CD4-positive, alpha-beta memory T cell (primary cell): ENCODE results near the gene SMAD1. TPM values are rescaled to one million over a fixed set of nuclear protein-coding genes. Genes with fewer than 3 reads are reported as not detected.

Experiments used
- CTCF ChIA-PET: fragments of 350-600 bp; sonication (Branson Sonifier 250); formaldehyde crosslinking; loops from one replicate; lab custom pipeline; 2021; ENCODE audit warnings: inconsistent platforms; ENCODE audit not compliant: partially characterized antibody; lab: Charles Lee
- POLR2A ChIA-PET: fragments of 350-600 bp; sonication (Branson Sonifier 250); formaldehyde crosslinking; loops from one replicate; lab custom pipeline; 2021; ENCODE audit not compliant: partially characterized antibody; lab: Charles Lee
- DNase-seq, 5 donors: peaks; one replicate each; pipeline versions ENCODE4 v3.0.0 to v3.0.0-alpha.2; 2020 to 2022; ENCODE audit warnings: mixed read lengths in 1 of 5
- H3K27ac ChIP-seq: one replicate; pipeline ENCODE4 v1.7.0; 2013; ENCODE audit warnings: low read depth, low read length
- H3K27me3 ChIP-seq: 2 replicates; pipeline ENCODE4 v1.7.0; 2013; ENCODE audit warnings: mild to moderate bottlenecking, low read length, moderate library complexity; ENCODE audit not compliant: insufficient read depth
- H3K36me3 ChIP-seq: 2 replicates; pipeline ENCODE4 v1.7.0; 2013; ENCODE audit warnings: mild to moderate bottlenecking, low read length, moderate library complexity; ENCODE audit not compliant: insufficient read depth
- H3K4me1 ChIP-seq: 2 replicates; pipeline ENCODE4 v1.7.0; 2013; ENCODE audit warnings: mild to moderate bottlenecking, low read length, moderate library complexity; ENCODE audit not compliant: insufficient read depth
- H3K4me3 ChIP-seq, 2 donors: one replicate each; pipeline ENCODE4 v1.7.0; 2013; ENCODE audit warnings: low read length in 2 of 2, mild to moderate bottlenecking in 1 of 2
- H3K9me3 ChIP-seq, 2 donors: one replicate each; pipeline ENCODE4 v1.7.0; 2013; ENCODE audit warnings: low read length in 2 of 2, control low read depth in 1 of 2; ENCODE audit not compliant: control insufficient read depth in 1 of 2
- H3K27ac Mint-ChIP-seq, 7 donors: one replicate each; pipeline ENCODE4 v1.8.0; 2020 to 2021; ENCODE audit warnings: mixed read lengths in 7 of 7, mild to moderate bottlenecking in 6 of 7, inconsistent platforms in 3 of 7, moderate library complexity in 3 of 7
- H3K27me3 Mint-ChIP-seq, 2 donors: one replicate each; pipeline ENCODE4 v1.8.0; 2020 to 2021; ENCODE audit warnings: mixed read lengths in 2 of 2
- H3K36me3 Mint-ChIP-seq, 2 donors: one replicate each; pipeline ENCODE4 v1.8.0; 2020 to 2021; ENCODE audit warnings: mixed read lengths in 2 of 2, inconsistent platforms in 1 of 2, mild to moderate bottlenecking in 1 of 2
- H3K4me1 Mint-ChIP-seq, 4 donors: one replicate each; pipeline ENCODE4 v1.8.0; 2020 to 2021; ENCODE audit warnings: mixed read lengths in 4 of 4, mild to moderate bottlenecking in 1 of 4
- H3K4me3 Mint-ChIP-seq, 8 donors: one replicate each; pipeline ENCODE4 v1.8.0; 2020 to 2021; ENCODE audit warnings: mixed read lengths in 8 of 8, mild to moderate bottlenecking in 7 of 8, moderate library complexity in 6 of 8, inconsistent platforms in 3 of 8
- H3K9me3 Mint-ChIP-seq, 8 donors: one replicate each; pipeline ENCODE4 v1.8.0; 2020 to 2021; ENCODE audit warnings: mixed read lengths in 8 of 8, mild to moderate bottlenecking in 5 of 8, inconsistent platforms in 3 of 8, moderate library complexity in 1 of 8
- intact Hi-C: fragments of 100-400 bp; cut with micrococcal nuclease; formaldehyde crosslinking; loops from one replicate; pipeline ENCODE4 v1.15.1; 2023
- polyA plus RNA-seq, 2 donors: library from polyadenylated mRNA; unstranded; fragments of 300-500 nt; fragmentation: Illumina TruSeq; gene quantifications; one replicate each; pipeline ENCODE4 v1.2.3, GENCODE V29; 2021
- total RNA-seq, 2 experiments: library from RNA; stranded (reverse); gene quantifications; one replicate each; pipeline ENCODE4 v1.2.3, GENCODE V29; 2021

The SMAD1 gene
- total and polyA plus RNA-seq, 4 experiments from 2014 or later = 0.42 to 1.1 (median 0.67) TPM

DNA sequence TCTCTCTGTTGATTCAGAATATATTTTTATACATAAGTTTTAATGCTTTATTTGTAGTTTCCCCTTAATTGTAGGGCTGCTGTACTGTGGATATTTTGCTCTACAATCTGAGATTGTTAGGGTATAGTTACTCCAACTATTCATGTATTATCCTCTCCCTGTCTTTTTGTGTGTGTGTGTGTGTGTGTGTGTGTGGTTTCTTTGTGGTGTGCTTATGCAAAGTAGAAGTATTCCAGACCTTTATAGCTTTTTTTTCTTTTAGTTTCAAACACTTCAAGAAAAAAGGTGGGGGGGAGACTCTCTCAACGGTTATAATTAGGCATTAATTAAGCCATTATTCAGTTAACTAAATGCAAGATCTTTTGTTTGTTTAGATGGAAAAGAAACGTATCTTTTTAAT is 6.7 kb downstream of the SMAD1 start:
- H3K4me3 ChIP-seq = no peak overlapping the region
- no peak overlapping the region for H3K27ac ChIP-seq
- Mint-ChIP-seq H3K9me3 (no peaks in the 10 kb centered on the region), H3K27me3 (peaks cover 0 to 8% of the 10 kb centered on the region in 2 donors), H3K36me3 (no peaks in the 10 kb centered on the region), H3K4me3 (no peak overlapping the region), H3K4me1 (peaks cover 0 to 2% (median 0%) of the 10 kb centered on the region in 4 donors), H3K27ac (no peak overlapping the region)
- intact Hi-C loops = no loop called here
- DNase-seq = no peak
- no peaks in the 10 kb centered on the region for H3K27me3 ChIP-seq
- H3K4me1 ChIP-seq = peaks cover 5% of the 10 kb centered on the region
- no peaks in the 10 kb centered on the region for H3K9me3 ChIP-seq
- ChIA-PET CTCF (interaction anchor here (1.2 kb wide), 1 partner anchor 334 kb away, joined by 3 read pairs; no protein-coding TSS in a partner anchor), POLR2A (no interaction called here)
- H3K36me3 ChIP-seq = no peaks in the 10 kb centered on the region

GRCh38 chr4:145489556-145489955 is 7.9 kb downstream of the SMAD1 start:
- H3K27ac ChIP-seq = no peak overlapping the region
- H3K36me3 Mint-ChIP-seq = no peaks in the 10 kb centered on the region
- peaks cover 0 to 8% of the 10 kb centered on the region in 2 donors for H3K27me3 Mint-ChIP-seq
- H3K4me3 ChIP-seq = no peak overlapping the region
- H3K36me3 ChIP-seq = no peaks in the 10 kb centered on the region
- no peak for DNase-seq
- ChIA-PET POLR2A (no interaction called here), CTCF (no interaction called here)
- no peaks in the 10 kb centered on the region for H3K9me3 Mint-ChIP-seq
- H3K4me1 Mint-ChIP-seq = peaks cover 0 to 2% (median 0%) of the 10 kb centered on the region in 4 donors
- intact Hi-C loops = no loop called here
- no peak overlapping the region for H3K4me3 Mint-ChIP-seq
- no peaks in the 10 kb centered on the region for H3K9me3 ChIP-seq
- H3K4me1 ChIP-seq = peaks cover 5% of the 10 kb centered on the region
- no peaks in the 10 kb centered on the region for H3K27me3 ChIP-seq
- no peak overlapping the region for H3K27ac Mint-ChIP-seq

DNA sequence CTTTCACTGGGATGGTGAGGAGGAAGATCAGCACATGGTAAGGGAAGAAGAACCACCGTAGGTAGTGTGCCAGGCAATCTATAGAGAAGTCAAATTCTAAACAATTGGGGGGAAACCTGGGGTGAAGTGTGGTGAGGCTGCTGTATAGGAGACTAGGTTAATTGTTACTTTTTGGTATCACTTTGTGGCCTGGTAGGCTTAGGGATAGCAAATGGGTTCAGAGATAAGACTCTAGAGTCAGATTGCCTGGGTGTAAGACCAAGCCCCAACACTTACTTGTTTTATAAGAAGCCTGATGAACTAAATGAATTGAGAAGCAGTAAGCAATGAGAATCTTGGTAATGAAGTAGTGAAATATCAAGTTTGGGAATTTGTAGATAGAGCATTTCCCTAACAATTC is 8.7 kb downstream of the SMAD1 start:
- intact Hi-C loops = no loop called here
- H3K4me1 Mint-ChIP-seq = peaks cover 0 to 2% (median 0%) of the 10 kb centered on the region in 4 donors
- H3K36me3 Mint-ChIP-seq = no peaks in the 10 kb centered on the region
- no peak for DNase-seq
- Histone ChIP-seq H3K27ac (no peak overlapping the region), H3K4me3 (no peak overlapping the region), H3K9me3 (no peaks in the 10 kb centered on the region), H3K27me3 (no peaks in the 10 kb centered on the region), H3K4me1 (peaks cover 5% of the 10 kb centered on the region), H3K36me3 (no peaks in the 10 kb centered on the region)
- no peak overlapping the region for H3K4me3 Mint-ChIP-seq
- no peaks in the 10 kb centered on the region for H3K9me3 Mint-ChIP-seq
- ChIA-PET POLR2A (no interaction called here), CTCF (no interaction called here)
- H3K27ac Mint-ChIP-seq = no peak overlapping the region
- H3K27me3 Mint-ChIP-seq = peaks cover 0 to 8% of the 10 kb centered on the region in 2 donors

DNA sequence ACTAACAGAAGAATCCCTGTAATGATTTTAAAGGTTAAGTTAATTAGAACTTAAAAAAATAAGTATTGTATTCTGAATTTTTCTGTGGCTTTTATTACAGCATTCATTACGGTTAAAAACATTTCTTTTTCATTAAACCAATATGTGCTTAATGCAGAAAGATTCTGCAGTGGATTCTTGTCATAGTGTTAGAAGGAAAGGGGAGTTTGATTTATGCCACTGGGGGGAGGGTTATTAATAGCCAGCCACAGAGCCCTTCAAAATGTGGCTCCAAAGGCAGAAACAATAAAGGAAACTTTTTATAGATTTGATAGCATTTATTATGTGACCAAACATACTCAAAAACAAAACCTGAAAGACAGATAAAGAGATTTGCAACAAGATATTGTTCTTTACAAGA is 9.1 kb downstream of the SMAD1 start:
- CTCF ChIA-PET = no interaction called here

GRCh38 chr4:145492376-145492775 is 10.7 kb downstream of the SMAD1 start:
- Mint-ChIP-seq H3K27me3 (no peaks in the 10 kb centered on the region), H3K4me3 (no peak overlapping the region), H3K36me3 (no peaks in the 10 kb centered on the region), H3K9me3 (no peaks in the 10 kb centered on the region), H3K4me1 (peaks cover 0 to under 1% (median 0%) of the 10 kb centered on the region in 4 donors), H3K27ac (no peak overlapping the region)
- Histone ChIP-seq H3K4me3 (no peak overlapping the region), H3K27ac (no peak overlapping the region), H3K4me1 (peaks cover 3% of the 10 kb centered on the region), H3K27me3 (no peaks in the 10 kb centered on the region), H3K36me3 (no peaks in the 10 kb centered on the region), H3K9me3 (no peaks in the 10 kb centered on the region)
- intact Hi-C loops = no loop called here
- DNase-seq = no peak
- POLR2A ChIA-PET = no interaction called here
- CTCF ChIA-PET = no interaction called here

More for the DNA sequence above, 9.1 kb downstream of the SMAD1 start:
- Mint-ChIP-seq H3K9me3 (no peaks in the 10 kb centered on the region), H3K27me3 (peaks cover 0 to 6% of the 10 kb centered on the region in 2 donors), H3K4me3 (no peak overlapping the region), H3K27ac (no peak overlapping the region), H3K4me1 (peaks cover 0 to 2% (median 0%) of the 10 kb centered on the region in 4 donors), H3K36me3 (no peaks in the 10 kb centered on the region)
- DNase-seq = no peak
- no peaks in the 10 kb centered on the region for H3K9me3 ChIP-seq
- H3K27me3 ChIP-seq = no peaks in the 10 kb centered on the region
- peaks cover 5% of the 10 kb centered on the region for H3K4me1 ChIP-seq
- intact Hi-C loops = no loop called here
- POLR2A ChIA-PET = no interaction called here
- H3K36me3 ChIP-seq = no peaks in the 10 kb centered on the region
- no peak overlapping the region for H3K27ac ChIP-seq
- H3K4me3 ChIP-seq = no peak overlapping the region

GRCh38 chr4:145493166-145493565 is 11.5 kb downstream of the SMAD1 start:
- CTCF ChIA-PET = no interaction called here
- H3K9me3 ChIP-seq = no peaks in the 10 kb centered on the region
- intact Hi-C loops = no loop called here
- no peaks in the 10 kb centered on the region for H3K36me3 Mint-ChIP-seq
- no peak overlapping the region for H3K27ac Mint-ChIP-seq
- H3K27ac ChIP-seq = no peak overlapping the region
- H3K36me3 ChIP-seq = no peaks in the 10 kb centered on the region
- no peaks in the 10 kb centered on the region for H3K9me3 Mint-ChIP-seq
- no peak overlapping the region for H3K4me3 Mint-ChIP-seq
- POLR2A ChIA-PET = no interaction called here
- no peak overlapping the region for H3K4me3 ChIP-seq
- no peaks in the 10 kb centered on the region for H3K4me1 Mint-ChIP-seq
- no peak for DNase-seq
- no peaks in the 10 kb centered on the region for H3K4me1 ChIP-seq
- no peaks in the 10 kb centered on the region for H3K27me3 ChIP-seq
- H3K27me3 Mint-ChIP-seq = no peaks in the 10 kb centered on the region

DNA sequence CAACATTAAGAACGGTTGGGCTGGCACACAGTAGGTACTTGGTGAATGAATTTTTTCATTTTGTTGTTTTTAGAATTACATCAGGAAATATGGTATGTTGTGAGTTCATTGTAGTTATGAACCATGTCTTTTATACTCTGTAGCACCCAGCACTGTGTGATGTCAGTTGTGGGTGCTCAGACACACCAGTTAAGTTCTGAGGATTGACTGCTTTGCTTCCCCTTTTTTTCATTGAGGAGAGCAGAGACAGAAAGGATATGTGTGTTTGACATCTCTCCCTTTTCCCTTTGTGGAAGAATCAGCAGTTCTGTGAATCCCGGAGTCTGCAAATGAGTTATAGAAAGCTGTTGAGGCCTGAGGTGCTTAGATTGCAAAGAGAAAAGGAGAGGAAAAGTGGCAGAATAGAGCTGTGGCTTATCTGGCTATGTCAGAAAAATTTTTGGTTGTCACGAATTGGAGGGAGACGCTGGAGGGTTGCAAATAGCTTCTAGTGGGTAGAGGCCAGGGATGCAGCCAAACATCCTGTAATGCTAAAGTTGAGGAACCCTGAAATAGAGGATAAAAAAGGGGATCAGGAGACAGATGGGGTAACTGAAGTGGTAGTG is 13.1 kb downstream of the SMAD1 start:
- Mint-ChIP-seq H3K36me3 (no peaks in the 10 kb centered on the region), H3K4me1 (no peaks in the 10 kb centered on the region), H3K4me3 (no peak overlapping the region), H3K27ac (no peak overlapping the region), H3K9me3 (no peaks in the 10 kb centered on the region), H3K27me3 (no peaks in the 10 kb centered on the region)
- H3K4me3 ChIP-seq = no peak overlapping the region
- no peaks in the 10 kb centered on the region for H3K27me3 ChIP-seq
- intact Hi-C loops = no loop called here
- H3K4me1 ChIP-seq = no peaks in the 10 kb centered on the region
- ChIA-PET CTCF (no interaction called here), POLR2A (no interaction called here)
- no peak for DNase-seq
- no peaks in the 10 kb centered on the region for H3K36me3 ChIP-seq
- H3K27ac ChIP-seq = no peak overlapping the region
- no peaks in the 10 kb centered on the region for H3K9me3 ChIP-seq
